Neural progenitor cell (in vitro differentiated cells): ENCODE measurements around the gene IPCEF1. TPM values are rescaled to one million over a fixed set of nuclear protein-coding genes. Genes with fewer than 3 reads are reported as not detected.

ENCODE experiments used
- DNase-seq: peaks from one replicate; pipeline ENCODE4 v3.0.0-alpha.2; 2016; ENCODE audit warnings: low spot score
- H2AFZ ChIP-seq: fragments of 200-600 bp; sonication (generic); replicated peaks from 2 replicates; pipeline ENCODE4 v1.6.1; 2016; ENCODE audit warnings: antibody characterized with exemption
- H3F3A ChIP-seq: fragments of 200-600 bp; sonication (generic); 2 replicates; pipeline ENCODE4 v1.6.1; 2016; ENCODE audit warnings: antibody characterized with exemption, low read depth
- H3K27ac ChIP-seq: fragments of 200-600 bp; sonication (generic); 2 replicates; pipeline ENCODE4 v1.5.1; 2016; ENCODE audit warnings: mild to moderate bottlenecking
- H3K27me3 ChIP-seq: fragments of 200-600 bp; sonication (generic); 2 replicates; pipeline ENCODE4 v1.6.1; 2016; ENCODE audit warnings: mild to moderate bottlenecking, moderate library complexity
- H3K36me3 ChIP-seq: fragments of 200-600 bp; sonication (generic); 2 replicates; pipeline ENCODE4 v1.5.1; 2016
- H3K4me1 ChIP-seq: fragments of 200-600 bp; sonication (generic); 2 replicates; pipeline ENCODE4 v1.6.1; 2016; ENCODE audit warnings: mixed run types
- H3K4me2 ChIP-seq: fragments of 200-600 bp; sonication (generic); 2 replicates; pipeline ENCODE4 v1.6.1; 2016
- H3K4me3 ChIP-seq: fragments of 200-600 bp; sonication (generic); 2 replicates; pipeline ENCODE4 v1.5.1; 2016
- H3K79me2 ChIP-seq: fragments of 200-600 bp; sonication (generic); 2 replicates; pipeline ENCODE4 v1.6.1; 2016; ENCODE audit warnings: low read depth
- H3K9ac ChIP-seq: fragments of 200-600 bp; sonication (generic); 2 replicates; pipeline ENCODE4 v1.6.1; 2016
- H3K9me3 ChIP-seq: fragments of 200-600 bp; sonication (generic); 2 replicates; pipeline ENCODE4 v1.5.1; 2016; ENCODE audit warnings: low read depth
- H4K20me1 ChIP-seq: fragments of 200-600 bp; sonication (generic); 2 replicates; pipeline ENCODE4 v1.6.1; 2016; ENCODE audit warnings: low read depth
- H3K27ac Mint-ChIP-seq: 3 replicates; pipeline ENCODE4 v1.8.0; 2021; ENCODE audit warnings: mixed read lengths
- H3K27me3 Mint-ChIP-seq: 2 replicates; pipeline ENCODE4 v1.8.0; 2022; ENCODE audit warnings: low read depth, mild to moderate bottlenecking, inconsistent platforms, moderate library complexity, mixed read lengths; ENCODE audit not compliant: insufficient read depth
- H3K36me3 Mint-ChIP-seq: 3 replicates; pipeline ENCODE4 v1.8.0; 2021; ENCODE audit warnings: mixed read lengths
- H3K4me1 Mint-ChIP-seq: 3 replicates; pipeline ENCODE4 v1.8.0; 2021; ENCODE audit warnings: mixed read lengths
- H3K4me3 Mint-ChIP-seq: 3 replicates; pipeline ENCODE4 v1.8.0; 2021; ENCODE audit warnings: mild to moderate bottlenecking, moderate library complexity, mixed read lengths
- H3K9me3 Mint-ChIP-seq: 3 replicates; pipeline ENCODE4 v1.8.0; 2020; ENCODE audit warnings: mixed read lengths
- CTCF ChIP-seq: fragments of 200-600 bp; sonication (generic); IDR thresholded peaks from 2 replicates; pipeline ENCODE4 v1.5.1; 2017; ENCODE audit warnings: antibody characterized with exemption, mild to moderate bottlenecking
- EZH2 ChIP-seq: fragments of 200-600 bp; sonication (generic); IDR thresholded peaks from 2 replicates; pipeline ENCODE4 v1.6.1; 2017; ENCODE audit warnings: antibody characterized with exemption, mild to moderate bottlenecking, moderate library complexity
- EZH2phosphoT487 ChIP-seq: fragments of 200-600 bp; sonication (generic); IDR thresholded peaks from 2 replicates; pipeline ENCODE4 v1.6.1; 2017; ENCODE audit warnings: antibody characterized with exemption
- total RNA-seq: library from RNA; depleted of rRNA; stranded (reverse); fragments of >200 nt; gene quantifications from 2 replicates; pipeline ENCODE4 v1.2.3, GENCODE V29; 2015; ENCODE audit warnings: low replicate concordance

IPCEF1 gene
- total RNA-seq, 1 donor from 2014 or later = 0.13 TPM

GRCh38 chr6:154285826-154286225 is 70.8 kb downstream of the IPCEF1 start:
- Histone ChIP-seq H3K36me3 (no peaks in the 10 kb centered on the region), H3K27me3 (no peaks in the 10 kb centered on the region), H3K79me2 (no peaks in the 10 kb centered on the region), H3K4me1 (no peaks in the 10 kb centered on the region), H3F3A (no peaks in the 10 kb centered on the region), H3K9ac (no peak overlapping the region), H3K27ac (no peak overlapping the region), H4K20me1 (no peaks in the 10 kb centered on the region), H3K4me2 (no peak overlapping the region), H3K4me3 (no peak overlapping the region), H3K9me3 (no peaks in the 10 kb centered on the region), H2AFZ (no peak overlapping the region)
- Mint-ChIP-seq H3K27ac (no peak overlapping the region), H3K4me1 (no peaks in the 10 kb centered on the region), H3K36me3 (no peaks in the 10 kb centered on the region), H3K27me3 (no peaks in the 10 kb centered on the region), H3K4me3 (no peak overlapping the region), H3K9me3 (peaks cover 2% of the 10 kb centered on the region)
- no peak for DNase-seq
- TF ChIP-seq EZH2 (no peak), EZH2phosphoT487 (no peak), CTCF (no peak)

- Histone ChIP-seq H3K79me2 (no peaks in the 10 kb centered on the region), H3K4me2 (no peak overlapping the region), H3K9ac (no peak overlapping the region), H3K9me3 (no peaks in the 10 kb centered on the region), H3K4me3 (no peak overlapping the region), H3F3A (no peaks in the 10 kb centered on the region), H2AFZ (no peak overlapping the region), H3K27me3 (no peaks in the 10 kb centered on the region), H3K4me1 (no peaks in the 10 kb centered on the region), H3K27ac (no peak overlapping the region), H4K20me1 (no peaks in the 10 kb centered on the region), H3K36me3 (no peaks in the 10 kb centered on the region)
- Mint-ChIP-seq H3K4me1 (no peaks in the 10 kb centered on the region), H3K9me3 (peaks cover 2% of the 10 kb centered on the region), H3K36me3 (no peaks in the 10 kb centered on the region), H3K4me3 (no peak overlapping the region), H3K27ac (no peak overlapping the region), H3K27me3 (no peaks in the 10 kb centered on the region)
- TF ChIP-seq EZH2phosphoT487 (no peak), EZH2 (no peak), CTCF (no peak)
- DNase-seq = no peak
These were observed 72.2 kb downstream of the IPCEF1 start for GRCh38 chr6:154284313-154284853.

- Histone ChIP-seq H3K4me2 (no peak overlapping the region), H3K4me3 (no peak overlapping the region), H3K27me3 (no peaks in the 10 kb centered on the region), H3K9me3 (no peaks in the 10 kb centered on the region), H3K4me1 (no peaks in the 10 kb centered on the region), H3K36me3 (no peaks in the 10 kb centered on the region), H3K79me2 (no peaks in the 10 kb centered on the region), H3K9ac (no peak overlapping the region), H3K27ac (no peak overlapping the region), H3F3A (no peaks in the 10 kb centered on the region), H2AFZ (no peak overlapping the region), H4K20me1 (no peaks in the 10 kb centered on the region)
- H3K36me3 Mint-ChIP-seq = no peaks in the 10 kb centered on the region
- no peak overlapping the region for H3K4me3 Mint-ChIP-seq
- H3K4me1 Mint-ChIP-seq = no peaks in the 10 kb centered on the region
- no peak for TF ChIP-seq EZH2
- no peak for TF ChIP-seq EZH2phosphoT487
- no peak overlapping the region for H3K27ac Mint-ChIP-seq
- peaks cover 2% of the 10 kb centered on the region for H3K9me3 Mint-ChIP-seq
- no peak for DNase-seq
- H3K27me3 Mint-ChIP-seq = no peaks in the 10 kb centered on the region
These were observed 76.1 kb downstream of the IPCEF1 start for GRCh38 chr6:154280521-154280920.

GRCh38 chr6:154277629-154278017 is 79.0 kb downstream of the IPCEF1 start:
- H3K4me3 ChIP-seq = no peak overlapping the region
- H3K9me3 ChIP-seq = no peaks in the 10 kb centered on the region
- no peaks in the 10 kb centered on the region for H4K20me1 ChIP-seq
- no peaks in the 10 kb centered on the region for H3K36me3 Mint-ChIP-seq
- DNase-seq = no peak
- peaks cover 2% of the 10 kb centered on the region for H3K4me1 Mint-ChIP-seq
- H3F3A ChIP-seq = no peaks in the 10 kb centered on the region
- no peak overlapping the region for H3K4me2 ChIP-seq
- TF ChIP-seq EZH2 = no peak
- TF ChIP-seq EZH2phosphoT487 = no peak
- no peak for TF ChIP-seq CTCF
- no peak overlapping the region for H3K27ac Mint-ChIP-seq
- no peak overlapping the region for H3K4me3 Mint-ChIP-seq
- peaks cover 1% of the 10 kb centered on the region for H3K9me3 Mint-ChIP-seq
- no peaks in the 10 kb centered on the region for H3K27me3 ChIP-seq
- no peak overlapping the region for H3K27ac ChIP-seq
- H3K79me2 ChIP-seq = no peaks in the 10 kb centered on the region
- no peaks in the 10 kb centered on the region for H3K27me3 Mint-ChIP-seq
- H3K4me1 ChIP-seq = no peaks in the 10 kb centered on the region
- H3K9ac ChIP-seq = no peak overlapping the region
- no peak overlapping the region for H2AFZ ChIP-seq
- H3K36me3 ChIP-seq = no peaks in the 10 kb centered on the region
